ENCODE measurements around the gene DNAJC7. TPM values are rescaled to one million over a fixed set of nuclear protein-coding genes. Genes with fewer than 3 reads are reported as not detected.

The DNAJC7 gene
- total RNA-seq, 3 donors from 2014 or later (not counting 1 experiment from before 2014, with no cell fraction given): 123 to 159 (median 149) TPM

DNA sequence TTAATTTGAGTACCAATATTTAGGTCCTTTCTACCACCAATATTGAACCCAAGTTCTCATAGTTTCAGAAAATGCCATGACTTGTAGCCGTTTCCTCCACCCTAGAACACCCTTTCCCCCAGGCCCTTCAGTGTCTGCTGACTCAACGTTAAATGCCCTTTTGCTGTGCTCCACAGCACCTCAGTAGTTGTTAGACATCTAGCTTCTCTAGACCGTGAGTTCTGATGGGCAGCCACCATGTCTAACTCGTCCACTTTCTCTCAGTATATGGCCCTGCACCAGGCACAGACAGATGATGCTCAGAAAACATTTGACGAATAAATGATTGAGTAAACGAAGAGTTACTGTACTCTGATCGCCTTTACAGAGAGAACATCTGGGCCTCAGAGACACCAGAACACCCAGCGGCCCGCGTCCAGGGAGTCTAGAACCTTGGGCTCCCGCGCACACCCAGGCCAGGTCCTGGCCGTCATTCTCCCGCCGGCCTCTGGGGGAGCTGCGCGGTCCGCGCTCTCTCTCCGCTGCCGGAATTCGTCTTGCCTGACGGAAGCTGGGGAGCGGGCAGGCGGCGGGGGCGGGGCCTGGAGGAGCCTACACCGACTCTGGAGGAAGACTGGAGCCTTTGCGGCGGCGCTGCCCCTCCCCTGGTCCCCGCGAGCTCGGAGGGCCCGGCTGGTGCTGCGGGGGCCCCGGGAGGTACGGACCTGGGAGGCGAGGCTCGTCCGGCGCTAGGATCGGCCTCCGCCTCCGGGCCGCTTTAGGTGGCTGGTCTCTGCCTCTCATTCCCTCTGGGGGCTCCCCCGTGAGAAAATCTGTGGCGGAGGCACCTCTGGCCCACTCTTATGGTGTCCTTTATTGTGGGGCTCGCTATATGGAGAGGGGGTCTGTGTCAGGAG, 2.5 kb upstream of the DNAJC7 start, which contains the start of gene NKIRAS2:
Gene NKIRAS2 (plus strand): TSS at position 582 of the 896 bp plus-strand sequence. CDS start 1,488 bp downstream, outside the sequence.
- peak within 1 kb of the TSS; percentile 96 to 99 for H3K27ac Mint-ChIP-seq
- intact Hi-C loops (cut with micrococcal nuclease): no loop called here
- Histone ChIP-seq H3K4me1 (ENCODE audit: control insufficient read depth, insufficient read depth, low read length) (peaks cover 59% of the 10 kb centered on the region), H3K4me3 (ENCODE audit: low read length) (peak within 1 kb of the TSS; percentile 83), H3K9me3 (ENCODE audit: control insufficient read depth, insufficient read depth, low read length) (no peaks in the 10 kb centered on the region), H3K36me3 (ENCODE audit: control insufficient read depth, insufficient read depth, low read length) (peaks cover 18% of the 10 kb centered on the region), H3K27ac (ENCODE audit: low read length) (peak within 1 kb of the TSS; percentile 65), H3K27me3 (ENCODE audit: control insufficient read depth, insufficient read depth, low read length) (no peaks in the 10 kb centered on the region)
- ATAC-seq: peak; percentile 75 to 91 (median 79)
- 8% methylated on average over 49 of the region's 49 CpGs for WGBS (ENCODE audit: insufficient coverage)
- peak; percentile 84 to 94 for DNase-seq
- peaks cover 0 to 2% of the 10 kb centered on the region in 2 donors for H3K9me3 Mint-ChIP-seq
- H3K4me3 Mint-ChIP-seq: peak within 1 kb of the TSS; percentile 99
- H3K36me3 Mint-ChIP-seq: no peaks in the 10 kb centered on the region
- peaks cover 70 to 72% of the 10 kb centered on the region in 2 donors for H3K4me1 Mint-ChIP-seq
- no peaks in the 10 kb centered on the region for H3K27me3 Mint-ChIP-seq (ENCODE audit: low read depth in 2 of 2)
- peak; percentile 92 for TF ChIP-seq CTCF (IDR thresholded peaks at IDR 0.05)

- no peaks in the 10 kb centered on the region for H3K27me3 ChIP-seq (ENCODE audit: control insufficient read depth, insufficient read depth, low read length)
- H3K9me3 ChIP-seq (ENCODE audit: control insufficient read depth, insufficient read depth, low read length): no peaks in the 10 kb centered on the region
- peaks cover 15% of the 10 kb centered on the region for H3K36me3 ChIP-seq (ENCODE audit: control insufficient read depth, insufficient read depth, low read length)
- DNase-seq (no peak), ATAC-seq (no peak)
- H3K27me3 Mint-ChIP-seq (ENCODE audit: low read depth in 2 of 2): no peaks in the 10 kb centered on the region
- H3K4me3 ChIP-seq (ENCODE audit: low read length): no peak overlapping the region
- H3K9me3 Mint-ChIP-seq: peaks cover 0 to 2% of the 10 kb centered on the region in 2 donors
- peak overlapping the region; percentile 96 to 99 for H3K27ac Mint-ChIP-seq
- peaks cover 69 to 70% of the 10 kb centered on the region in 2 donors for H3K4me1 Mint-ChIP-seq
- H3K27ac ChIP-seq (ENCODE audit: low read length): no peak overlapping the region
- WGBS (ENCODE audit: insufficient coverage): 92% methylated on average over 4 of the region's 4 CpGs
- TF ChIP-seq CTCF (IDR thresholded peaks at IDR 0.05): no peak
- no peaks in the 10 kb centered on the region for H3K36me3 Mint-ChIP-seq
- intact Hi-C loops (cut with micrococcal nuclease): no loop called here
- peaks cover 52% of the 10 kb centered on the region for H3K4me1 ChIP-seq (ENCODE audit: control insufficient read depth, insufficient read depth, low read length)
- H3K4me3 Mint-ChIP-seq: peak overlapping the region; percentile 99
Observed at GRCh38 chr17:42018988-42019387, 1.7 kb upstream of the DNAJC7 start.

DNA sequence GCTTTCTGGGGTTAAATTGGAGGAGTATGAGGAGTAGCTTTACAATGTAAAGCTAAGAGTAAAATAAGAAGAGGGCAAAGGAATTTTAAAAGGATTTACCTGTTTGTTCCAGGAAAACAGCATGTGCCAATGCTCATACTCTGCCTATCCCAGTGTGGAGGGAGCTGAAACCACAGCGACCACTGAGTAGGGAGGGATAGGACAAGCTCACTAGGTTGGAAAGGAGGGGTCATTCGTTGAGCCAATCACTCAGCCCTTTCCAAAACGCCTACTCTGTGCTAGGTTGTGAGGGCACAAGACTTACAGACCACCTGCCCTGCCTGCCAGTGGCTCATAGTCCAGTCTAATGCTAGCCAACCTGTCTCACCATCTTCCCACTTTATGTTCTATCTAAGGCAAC, 1.1 kb upstream of the DNAJC7 start:
- H3K27ac ChIP-seq (ENCODE audit: low read length): no peak overlapping the region

More for the DNA sequence above, 1.1 kb upstream of the DNAJC7 start:
- 82% methylated on average over 3 of the region's 3 CpGs for WGBS (ENCODE audit: insufficient coverage)
- Mint-ChIP-seq H3K27me3 (ENCODE audit: low read depth in 2 of 2) (no peaks in the 10 kb centered on the region), H3K4me3 (peak overlapping the region; percentile 99), H3K4me1 (peaks cover 73 to 74% of the 10 kb centered on the region in 2 donors), H3K27ac (peak overlapping the region; percentile 96 to 99), H3K9me3 (peaks cover 0 to 2% of the 10 kb centered on the region in 2 donors), H3K36me3 (no peaks in the 10 kb centered on the region)
- TF ChIP-seq CTCF (IDR thresholded peaks at IDR 0.05): no peak
- Histone ChIP-seq H3K4me3 (ENCODE audit: low read length) (no peak overlapping the region), H3K36me3 (ENCODE audit: control insufficient read depth, insufficient read depth, low read length) (peaks cover 9% of the 10 kb centered on the region), H3K4me1 (ENCODE audit: control insufficient read depth, insufficient read depth, low read length) (peaks cover 46% of the 10 kb centered on the region), H3K27me3 (ENCODE audit: control insufficient read depth, insufficient read depth, low read length) (no peaks in the 10 kb centered on the region), H3K9me3 (ENCODE audit: control insufficient read depth, insufficient read depth, low read length) (no peaks in the 10 kb centered on the region)
- intact Hi-C loops (cut with micrococcal nuclease): no loop called here
- ATAC-seq (no peak), DNase-seq (no peak)

All from natural killer cell (primary cell).